NCI-H1694 (cell line): ENCODE measurements around the gene UBR4.
"Not testable (repeated sequence)": the region's sequence is repeated elsewhere in the genome, so short reads cannot be mapped to it uniquely, and the experiment has no call there.

Experiments used
- DNase-seq: peaks from one replicate; lab custom pipeline; 2025; lab: John Stamatoyannopoulos, UW

The UBR4 gene

GRCh38 chr1:19209990-19210771 is at the start of gene UBR4:
Gene UBR4 (minus strand): TSS chr1:19210266. CDS start chr1:19210248, 18 bp downstream.
- DNase-seq, result peak; percentile 85

DNA sequence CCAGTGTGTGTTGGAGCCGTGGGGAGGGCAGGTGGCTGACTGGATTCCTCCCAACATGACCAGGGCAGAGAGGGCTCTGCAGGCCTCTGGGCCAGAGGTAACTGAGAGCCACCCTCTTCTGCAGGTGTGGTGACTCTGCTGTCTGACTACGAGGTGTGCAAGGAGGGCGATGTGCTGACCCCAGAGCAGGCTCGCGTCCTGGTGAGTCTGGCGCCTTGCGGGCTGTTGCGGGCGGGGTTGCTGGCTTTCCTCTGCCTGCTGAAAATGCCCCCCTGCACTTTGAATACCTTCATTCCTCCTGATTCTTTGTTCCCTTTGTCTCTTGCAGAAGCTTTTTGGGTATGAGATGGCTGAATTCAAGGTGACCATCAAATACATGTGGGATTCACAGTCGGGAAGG is 48.3 kb upstream of the UBR4 start:
- no peak for DNase-seq

DNA sequence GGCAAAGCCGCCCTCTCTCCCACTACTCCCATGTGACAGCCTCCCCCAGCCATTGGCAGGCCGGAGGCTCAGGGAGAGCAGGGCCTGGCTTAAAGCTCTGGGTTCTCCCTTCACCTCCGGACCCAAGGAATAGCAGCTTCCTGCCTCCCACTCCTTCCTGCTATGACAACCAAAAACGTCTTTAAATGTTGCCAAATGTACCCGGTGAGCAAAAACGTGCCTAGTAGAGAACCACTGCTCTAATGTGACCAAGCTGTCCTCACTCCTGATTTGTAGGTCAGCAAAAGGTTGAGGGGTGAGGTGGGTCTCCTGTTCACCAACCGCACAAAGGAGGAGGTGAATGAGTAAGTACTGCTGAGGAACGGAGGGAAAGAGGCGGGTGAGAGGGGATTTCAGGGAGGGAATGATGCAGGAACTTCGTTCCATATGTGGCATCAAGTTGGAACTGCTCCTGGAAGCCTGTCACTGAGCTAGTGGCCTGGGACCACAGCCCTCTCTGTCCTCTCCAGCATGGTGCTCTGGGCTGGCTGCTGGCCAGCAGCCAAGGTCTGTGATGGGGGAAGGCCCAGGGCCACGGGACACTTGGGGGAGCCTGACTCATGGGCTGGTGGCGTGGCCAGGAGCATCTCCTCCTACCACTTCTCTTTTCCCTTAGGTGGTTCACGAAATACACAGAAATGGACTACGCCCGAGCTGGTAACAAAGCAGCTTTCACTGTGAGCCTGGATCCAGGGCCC is 47.3 kb upstream of the UBR4 start:
- DNase-seq, result no peak

- not testable (repeated sequence) for DNase-seq
Observed at GRCh38 chr1:19256301-19256700, 46.2 kb upstream of the UBR4 start.

- DNase-seq, result no peak
Observed at GRCh38 chr1:19255288-19255687, 45.2 kb upstream of the UBR4 start.

DNA sequence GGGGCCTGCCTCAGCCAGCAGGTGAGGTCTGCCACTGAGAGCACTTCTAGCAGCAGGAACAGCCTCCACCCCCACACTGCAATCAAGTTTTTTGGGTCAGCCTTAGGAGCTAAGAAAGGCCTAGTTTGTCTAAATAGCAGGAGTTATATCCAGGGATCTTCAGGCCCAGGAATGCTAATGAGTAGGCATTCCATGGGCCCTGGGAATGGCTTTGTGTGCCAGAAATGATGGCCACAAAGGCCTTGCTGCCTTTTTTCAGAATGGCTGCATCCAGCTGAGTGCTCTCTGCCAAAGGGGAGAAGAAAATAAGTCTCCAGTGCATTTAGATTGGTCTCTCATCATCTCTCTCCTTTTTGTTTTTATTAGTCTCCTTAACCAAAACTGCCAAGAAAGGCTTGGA is 44.4 kb upstream of the UBR4 start:
- no peak for DNase-seq

DNA sequence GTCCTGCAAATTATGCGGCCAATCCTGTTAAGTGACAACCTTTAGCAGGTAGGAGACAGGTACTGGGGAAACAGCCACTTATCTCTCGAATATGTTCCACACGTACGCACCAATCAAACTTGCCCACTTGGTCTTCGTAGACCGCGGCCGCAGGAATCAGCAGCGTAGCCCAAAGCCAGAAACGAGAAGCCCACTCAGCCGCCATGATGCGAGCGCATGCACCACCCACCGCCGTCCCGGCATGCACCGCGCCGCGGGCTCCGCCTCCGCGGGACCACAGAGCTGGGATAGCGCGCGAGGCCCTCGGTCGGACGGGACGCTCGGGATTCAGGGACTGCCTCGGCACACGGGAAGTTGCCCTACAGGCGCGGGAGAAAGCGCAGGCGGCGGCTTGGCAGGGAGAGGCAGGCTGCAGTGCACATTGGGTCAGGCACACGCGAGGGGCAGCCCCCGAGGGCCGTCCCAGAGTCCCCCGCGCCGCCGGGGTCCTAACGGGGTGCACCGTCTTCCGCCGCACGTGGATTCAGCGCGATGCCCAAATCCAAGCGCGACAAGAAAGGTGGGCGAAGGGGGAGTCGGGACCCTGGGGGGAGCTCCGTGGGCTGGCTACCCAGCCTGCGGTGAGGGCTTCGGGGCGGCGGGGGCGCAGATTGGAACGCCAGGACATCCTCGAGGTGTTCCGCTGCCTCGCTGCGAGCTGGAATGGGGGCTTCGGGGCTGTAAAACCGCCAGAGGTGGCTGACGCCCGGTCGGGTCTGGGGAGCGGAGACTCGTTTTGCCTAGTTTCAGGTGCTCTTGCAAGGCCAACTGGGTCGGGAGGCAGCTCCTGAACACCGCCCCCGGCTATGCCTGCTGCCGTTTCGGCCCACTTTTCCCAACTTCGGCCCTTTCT is 41.5 kb upstream of the UBR4 start, which contains the start of the genes EMC1 and MRTO4:
Gene EMC1, minus strand, starts transcription at position 220 of the 892 bp plus-strand sequence. Its CDS starts 15 bp downstream, at position 205.
Gene MRTO4, plus strand, starts transcription at position 501 of the 892 bp plus-strand sequence. Its CDS starts 31 bp downstream, at position 532.
- DNase-seq, result peak; percentile 31

DNA sequence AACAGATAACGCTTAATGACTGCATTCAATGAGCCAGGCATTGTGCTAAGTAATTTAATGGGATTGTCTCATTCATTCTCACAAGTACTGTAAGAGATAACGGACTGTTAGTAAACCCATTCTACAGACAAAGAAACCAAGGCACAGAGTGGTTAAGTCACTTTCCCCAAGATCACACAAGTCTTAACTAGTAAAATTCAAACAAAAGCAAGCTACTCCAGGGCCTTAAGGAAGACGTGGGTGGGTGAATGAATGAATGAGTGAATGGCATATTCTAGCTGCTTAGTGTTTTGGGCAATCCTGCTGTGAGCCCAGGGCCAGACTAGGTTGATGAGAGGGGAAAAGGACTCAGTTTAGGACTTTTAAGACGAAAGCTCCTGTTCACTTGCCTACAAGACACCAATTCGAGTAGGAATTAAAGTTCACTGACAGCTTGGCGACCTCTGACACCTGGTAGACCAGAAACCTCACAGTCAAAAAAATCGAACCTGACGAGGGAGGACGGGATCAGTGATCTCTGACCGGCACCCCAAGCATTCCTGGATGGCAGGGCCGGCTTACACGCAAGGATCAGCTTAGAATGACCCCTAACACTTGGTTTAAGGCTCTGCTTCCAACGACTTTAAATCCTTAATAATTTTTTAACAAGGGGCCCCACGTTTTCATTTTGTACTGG is 40.7 kb upstream of the UBR4 start:
- DNase-seq, result no peak

DNA sequence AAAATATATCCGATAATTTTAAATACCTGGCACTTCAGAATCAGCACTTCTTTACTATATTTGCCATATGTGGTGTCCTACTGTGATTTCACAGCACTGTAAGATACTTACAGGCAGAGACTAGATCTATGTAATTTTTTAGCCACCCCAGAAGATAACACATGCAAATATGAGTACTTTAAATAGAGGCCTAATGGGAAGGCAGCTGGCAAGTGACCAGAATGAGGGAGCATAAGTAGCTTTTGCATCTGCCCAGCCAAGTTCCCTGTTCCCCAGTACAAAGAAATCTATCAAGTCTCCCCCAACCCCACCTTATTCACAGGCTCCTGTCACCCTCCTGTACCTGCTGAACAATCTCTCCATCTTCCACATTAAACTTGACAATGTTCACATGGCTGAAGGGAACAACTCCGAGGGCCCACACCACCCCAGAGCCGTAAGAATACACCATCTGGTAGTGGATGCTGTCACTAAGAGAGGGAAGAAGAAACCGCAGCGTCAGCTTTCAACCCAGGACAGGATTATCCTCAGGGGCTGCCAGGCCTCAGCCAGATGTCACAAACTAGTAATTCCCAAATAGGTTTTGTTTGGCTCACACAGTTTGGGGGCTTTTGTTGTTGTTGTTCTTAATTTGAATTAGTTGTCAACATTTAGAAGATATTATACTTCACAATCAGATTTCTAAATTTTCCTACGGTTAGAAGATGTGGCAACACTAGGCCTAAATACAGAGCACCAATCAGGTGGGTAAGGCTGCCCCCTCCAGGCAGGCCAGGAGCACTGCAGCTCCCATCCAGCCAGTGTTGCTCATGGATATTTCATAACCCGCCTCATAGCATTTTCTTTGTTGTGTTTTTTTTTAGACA is 30.8 kb upstream of the UBR4 start:
- peak; percentile 69 for DNase-seq

- DNase-seq, result no peak
Observed at GRCh38 chr1:19239876-19240275, 29.8 kb upstream of the UBR4 start.

- no peak for DNase-seq
Observed at GRCh38 chr1:19234224-19234623, 24.2 kb upstream of the UBR4 start.

DNA sequence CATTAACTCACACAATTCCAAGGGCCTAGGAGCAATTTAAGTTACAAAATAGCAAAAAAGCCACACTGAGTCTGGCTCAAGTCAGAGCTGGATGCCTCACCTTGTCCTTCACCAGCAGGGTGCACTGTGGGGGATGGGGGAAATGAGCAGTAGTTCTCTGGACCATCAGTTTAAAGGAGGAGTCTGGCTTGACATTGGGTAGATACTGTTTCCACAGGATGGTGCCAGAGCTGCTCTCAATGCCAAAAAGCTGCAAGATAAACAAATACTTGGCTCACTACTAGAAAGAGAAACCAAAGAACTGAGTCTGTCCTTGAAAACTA is 22.4 kb upstream of the UBR4 start:
- DNase-seq, result no peak

DNA sequence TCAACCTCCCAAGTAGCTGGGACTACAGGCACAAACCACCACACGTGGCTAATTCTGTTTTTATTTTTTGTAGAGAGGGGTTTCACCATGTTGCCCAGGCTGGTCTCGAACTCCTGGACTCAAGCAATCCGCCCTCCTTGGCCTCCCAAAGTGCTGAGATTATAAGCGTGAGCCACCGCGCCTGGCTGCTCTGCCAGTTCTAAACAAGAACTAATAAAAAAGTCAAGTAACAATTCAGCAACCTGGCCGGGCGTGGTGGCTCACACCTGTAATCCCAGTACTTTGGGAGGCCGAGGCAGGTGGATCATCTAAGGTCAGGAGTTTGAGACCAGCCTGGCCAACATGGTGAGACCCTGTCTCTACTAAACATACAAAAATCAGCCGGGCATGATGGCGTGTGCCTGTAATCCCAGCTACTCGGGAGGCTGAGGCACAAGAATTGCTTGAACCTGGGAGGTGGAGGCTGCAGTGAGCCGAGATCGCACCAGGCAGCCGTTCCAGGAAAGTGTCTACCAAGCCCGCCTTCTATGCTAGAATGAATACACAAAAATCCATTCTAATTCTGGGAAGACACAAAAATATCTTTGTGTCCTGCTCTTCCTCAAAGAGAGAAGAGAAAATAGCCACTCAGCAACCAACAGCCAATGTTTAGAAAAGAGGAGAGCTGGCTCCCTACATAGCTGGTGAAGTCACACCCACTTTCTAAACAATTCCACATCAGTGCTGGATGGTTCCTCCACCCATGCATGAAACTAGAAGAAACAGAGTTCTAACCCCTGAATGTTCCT is 21.9 kb upstream of the UBR4 start:
- DNase-seq, result not testable (repeated sequence)

GRCh38 chr1:19229828-19230325 is 19.8 kb upstream of the UBR4 start:
- no peak for DNase-seq

GRCh38 chr1:19229229-19229628 is 19.2 kb upstream of the UBR4 start:
- DNase-seq, result no peak

- DNase-seq, result no peak
Observed at GRCh38 chr1:19222979-19223824, 13.1 kb upstream of the UBR4 start.

DNA sequence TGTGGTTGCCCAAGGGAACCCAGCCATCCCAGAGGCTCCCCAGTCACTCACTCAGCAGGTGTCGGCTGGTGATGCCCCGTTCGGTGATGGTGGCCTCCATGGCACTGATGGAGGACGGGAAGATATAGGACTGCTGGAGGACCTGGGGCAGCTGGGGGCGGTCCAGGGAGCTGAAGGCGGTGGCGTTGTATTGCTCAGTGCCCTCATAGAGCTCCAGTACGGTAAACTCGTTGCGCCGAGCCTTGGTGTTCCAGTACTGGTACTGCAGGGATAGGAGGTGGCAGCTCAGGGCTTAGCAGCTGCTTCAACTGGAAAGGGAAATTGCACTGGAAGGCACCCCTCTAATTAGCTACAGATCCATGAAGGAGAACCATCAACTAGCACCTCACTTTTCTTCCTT is 12.5 kb upstream of the UBR4 start:
- no peak for DNase-seq

DNA sequence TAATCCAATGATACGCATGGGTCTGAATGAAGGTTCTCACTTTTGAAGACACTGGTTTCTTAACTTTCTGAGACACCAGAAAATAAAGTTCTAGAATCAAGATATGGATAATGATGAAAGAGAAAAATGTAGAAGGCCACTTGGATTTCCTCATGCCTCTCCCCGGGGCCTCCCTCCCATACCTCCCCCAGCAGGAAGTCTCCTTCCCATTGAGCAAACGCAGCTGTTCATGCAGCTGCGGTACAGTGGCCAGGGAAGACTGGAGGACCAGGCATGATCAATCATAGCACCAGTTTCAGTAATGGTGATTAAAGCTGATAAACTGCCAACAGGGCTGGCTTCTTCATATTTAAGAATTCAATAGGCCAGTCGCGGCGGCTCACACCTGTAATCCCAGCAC is 10.9 kb upstream of the UBR4 start:
- DNase-seq, result no peak
